ENCODE results near the gene MOSPD2.

The MOSPD2 gene

DNA sequence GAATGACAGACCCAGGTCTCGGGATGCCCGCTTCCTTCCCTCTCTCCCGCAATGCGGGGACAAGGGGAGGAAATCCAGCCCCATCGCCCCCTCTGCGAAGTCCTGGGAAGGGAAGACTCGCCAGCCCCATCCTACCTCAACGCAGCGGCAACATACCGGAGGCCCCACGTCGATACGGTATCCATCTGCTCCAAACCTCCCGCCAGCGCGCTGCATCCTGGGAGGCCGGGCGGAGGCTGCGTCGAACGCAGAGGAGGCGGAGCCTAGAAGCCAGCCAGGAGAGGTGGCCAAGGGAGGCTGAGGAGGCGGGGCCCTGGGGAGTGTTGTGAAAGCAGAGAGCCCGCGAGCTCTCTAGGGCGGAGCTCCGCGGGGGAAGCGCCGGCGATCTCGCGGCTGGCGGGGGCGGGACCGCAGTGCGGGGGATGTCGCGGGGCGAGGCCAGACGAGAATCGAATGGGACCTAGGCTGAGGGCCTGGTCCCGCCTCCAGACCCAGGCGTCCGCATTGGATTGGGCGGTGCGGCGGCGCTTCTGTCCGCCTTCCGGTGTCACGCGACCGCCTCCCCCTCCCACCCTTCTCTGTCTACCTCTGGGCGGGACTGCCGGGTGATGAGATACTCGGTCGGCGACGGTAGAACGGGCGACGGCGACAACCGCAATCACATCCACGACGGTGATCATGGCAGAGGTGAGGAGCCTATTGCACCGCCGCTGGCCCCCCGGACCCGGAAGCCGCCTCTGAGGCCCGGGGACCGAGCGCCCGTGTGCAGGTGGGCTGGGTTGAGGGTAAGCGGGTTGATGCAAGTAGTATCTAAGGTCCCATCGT is at the start of gene MOSPD2, which contains the start of gene FANCB:
TSS of gene MOSPD2 (plus strand) at position 571 of the 825 bp plus-strand sequence. CDS start at position 679, 108 bp downstream.
TSS of gene FANCB (minus strand) at position 219 of the 825 bp plus-strand sequence. CDS start 7,559 bp downstream, outside the sequence.
- DNase-seq: peak; percentile 69 to 92 (median 86)

- DNase-seq: no peak
Observed at GRCh38 chrX:14825851-14826250, 47.4 kb upstream of the MOSPD2 start.

DNA sequence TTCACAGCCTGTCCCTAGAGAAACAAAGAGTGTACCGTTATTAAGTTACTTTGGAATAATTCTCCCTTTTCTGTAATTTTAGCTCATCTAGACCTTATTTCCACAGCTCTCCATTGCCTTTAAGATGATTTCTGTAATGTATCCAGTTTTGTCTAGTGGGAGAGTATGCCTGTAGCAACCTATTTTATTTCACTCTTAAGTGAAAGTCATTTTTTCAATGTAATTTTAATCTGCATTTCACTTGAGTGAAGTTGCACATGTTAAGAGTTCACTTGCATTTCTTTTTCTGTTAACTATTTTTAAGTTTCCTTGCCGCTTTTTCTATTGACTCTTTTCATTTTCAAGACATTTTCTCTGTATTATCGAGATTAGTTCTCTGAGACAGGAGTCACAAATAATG is 46.9 kb upstream of the MOSPD2 start:
- DNase-seq: no peak

DNA sequence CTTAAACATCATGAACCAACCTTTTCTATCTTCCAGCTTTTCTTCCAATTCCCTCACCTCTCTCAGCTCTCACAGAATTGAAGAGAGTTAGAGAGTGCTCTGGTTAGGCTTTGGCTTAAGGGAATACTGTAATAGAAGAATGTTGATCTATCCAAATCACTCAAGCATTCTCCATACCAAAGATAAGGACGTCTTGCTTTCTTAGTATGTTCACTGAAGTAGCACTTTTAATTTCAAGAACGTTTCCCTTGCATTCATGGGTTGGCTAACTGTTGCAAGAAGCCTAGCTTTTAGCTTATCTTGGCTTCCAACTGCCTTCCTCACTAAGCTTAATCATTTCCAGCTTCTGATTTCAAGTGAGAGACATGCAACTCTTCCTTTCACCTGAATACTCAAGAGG is 43.6 kb upstream of the MOSPD2 start:
- no peak for DNase-seq

DNA sequence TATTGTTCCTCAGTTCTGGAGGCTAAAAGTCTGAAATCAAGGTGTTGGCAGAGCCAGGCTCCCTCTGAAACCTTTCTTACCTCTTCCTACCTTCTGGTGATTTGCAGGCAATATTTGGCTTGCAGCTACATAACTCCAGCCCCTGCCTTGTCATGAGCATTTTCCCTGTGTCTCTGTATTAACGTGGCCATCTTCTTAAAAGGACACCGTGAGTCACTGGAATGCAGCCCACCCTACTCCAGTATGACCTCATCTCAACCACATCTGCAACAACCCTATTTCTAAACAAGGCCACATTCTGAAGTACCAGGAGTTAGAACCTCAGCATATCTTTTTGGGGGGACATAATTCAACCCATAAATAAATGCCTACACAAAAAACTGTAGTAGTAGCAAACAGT is 41.1 kb upstream of the MOSPD2 start:
- DNase-seq: no peak

- no peak for DNase-seq
Observed at GRCh38 chrX:14832586-14832985, 40.6 kb upstream of the MOSPD2 start.

GRCh38 chrX:14837155-14837554 is 36.1 kb upstream of the MOSPD2 start:
- DNase-seq: no peak

- no peak for DNase-seq
Observed at GRCh38 chrX:14843666-14844065, 29.6 kb upstream of the MOSPD2 start.

DNA sequence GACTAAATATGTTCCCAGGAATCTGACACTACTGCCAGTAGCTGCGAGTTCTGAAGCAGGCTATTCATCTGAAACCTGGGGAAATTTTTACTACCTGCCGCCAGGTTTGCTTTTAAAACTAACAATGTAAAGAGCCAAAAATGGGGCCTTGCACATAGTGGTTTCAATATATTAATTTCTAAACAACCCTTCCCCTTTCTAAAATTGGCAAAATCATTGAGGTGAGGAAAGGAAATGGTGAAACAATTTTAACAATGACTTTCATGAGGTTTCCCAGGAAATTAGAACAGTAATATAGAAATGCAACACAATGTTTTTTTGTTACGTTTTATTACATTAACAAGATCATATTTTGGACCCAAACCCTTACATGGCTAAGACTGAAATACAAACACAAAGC is 21.7 kb upstream of the MOSPD2 start:
- no peak for DNase-seq

- no peak for DNase-seq
Observed at GRCh38 chrX:14864631-14865030, 8.6 kb upstream of the MOSPD2 start.

GRCh38 chrX:14865201-14865600 is 8.0 kb upstream of the MOSPD2 start:
- no peak for DNase-seq

GRCh38 chrX:14871767-14872166 is 1.5 kb upstream of the MOSPD2 start:
- no peak for DNase-seq

DNA sequence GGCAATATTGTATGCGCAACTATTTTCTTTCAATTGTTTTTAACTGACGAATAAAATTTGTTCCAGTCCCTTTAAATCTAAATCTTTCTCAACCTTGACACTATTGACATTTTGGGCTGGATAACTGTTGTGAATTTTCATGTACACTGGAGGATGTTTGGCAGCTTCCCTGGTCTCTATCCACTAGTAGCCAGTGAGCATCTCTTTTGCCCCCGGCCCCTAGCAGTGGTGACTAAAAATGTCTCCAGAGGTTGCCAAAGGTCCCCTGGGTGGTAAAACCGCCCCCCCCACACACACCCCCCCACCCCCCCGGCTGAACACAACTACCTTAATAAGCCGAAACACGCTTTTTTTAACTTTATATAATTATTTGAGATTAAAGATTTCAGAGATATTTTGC is 866 bp upstream of the MOSPD2 start:
- no peak for DNase-seq

DNA sequence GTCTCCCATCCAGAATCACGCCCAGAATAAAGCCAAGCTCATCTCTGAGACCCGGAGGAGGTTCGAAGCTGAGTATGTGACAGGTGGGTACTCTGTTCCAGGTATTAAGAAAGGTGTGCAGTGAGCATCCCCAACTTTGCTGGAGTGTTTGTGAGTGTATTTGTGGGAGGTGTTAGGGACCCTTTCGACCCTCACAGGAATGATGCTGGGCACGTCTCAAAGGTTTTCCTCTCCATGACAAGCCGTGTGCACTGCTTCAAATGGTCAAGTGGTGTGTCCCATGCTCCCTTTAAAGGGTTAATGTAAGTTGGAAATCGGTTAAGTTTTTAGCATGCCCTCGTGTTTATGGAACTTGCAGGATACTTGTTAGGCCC is 442 bp downstream of the MOSPD2 start:
- no peak for DNase-seq

- no peak for DNase-seq
Observed at GRCh38 chrX:14875624-14876023, 2.4 kb downstream of the MOSPD2 start.

DNA sequence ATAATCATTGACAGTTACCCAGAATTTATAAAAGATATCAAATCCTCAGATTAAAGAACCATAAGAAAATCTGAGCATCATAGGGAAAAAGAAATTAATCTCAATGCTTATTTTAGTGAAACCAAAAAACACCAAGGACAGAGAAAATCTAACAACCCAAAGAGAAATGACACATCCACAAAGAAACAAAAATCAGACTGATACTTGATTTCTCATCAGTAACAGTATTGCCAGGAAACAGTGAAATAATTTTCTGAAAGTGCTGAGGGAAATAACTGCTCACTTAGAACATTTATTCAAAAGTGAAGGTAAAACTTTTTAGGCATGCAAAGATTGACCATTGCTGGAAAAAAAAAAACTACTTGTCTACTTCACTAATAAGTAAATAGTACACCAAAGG is 10.6 kb downstream of the MOSPD2 start:
- DNase-seq: no peak

- DNase-seq: no peak
Observed at GRCh38 chrX:14884714-14885113, 11.5 kb downstream of the MOSPD2 start.

GRCh38 chrX:14886252-14886651 is 13.0 kb downstream of the MOSPD2 start:
- no peak for DNase-seq

DNA sequence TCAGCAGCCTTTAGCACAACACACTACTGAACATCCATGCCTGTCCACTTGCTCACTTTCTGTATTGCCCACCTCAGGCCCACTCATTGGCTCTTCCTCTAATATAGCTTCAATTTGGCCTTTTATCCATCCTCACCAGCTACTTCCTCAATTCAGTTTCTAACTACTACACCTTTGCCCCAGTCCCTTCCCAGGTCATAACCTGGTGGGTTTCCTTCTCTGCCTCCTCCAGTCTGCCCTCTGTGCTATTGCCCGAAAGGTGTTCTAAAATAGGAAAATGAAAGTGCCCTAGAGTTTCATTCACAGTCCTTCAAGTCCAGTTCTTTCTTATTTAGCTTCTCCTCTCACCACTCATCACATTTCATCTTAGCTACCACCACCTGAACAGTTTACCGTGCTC is 23.1 kb downstream of the MOSPD2 start:
- DNase-seq: no peak

DNA sequence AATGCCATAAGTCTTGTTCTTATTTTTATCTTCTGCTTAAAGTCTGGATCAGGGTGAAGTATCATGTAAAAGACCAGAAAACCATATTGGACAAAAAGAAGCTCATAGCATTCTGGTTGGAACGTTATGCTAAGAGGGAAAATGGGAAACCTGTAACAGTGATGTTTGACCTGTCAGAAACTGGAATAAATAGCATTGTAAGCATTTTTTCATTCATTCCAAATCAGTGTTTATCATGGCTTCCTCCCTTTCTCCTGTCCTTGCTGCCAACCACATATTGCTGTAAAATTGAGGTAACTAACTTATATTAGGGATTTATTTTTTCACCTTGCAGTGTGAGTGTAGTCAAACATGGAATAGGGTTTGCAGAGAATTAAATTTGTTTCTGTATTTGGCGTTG is 23.8 kb downstream of the MOSPD2 start:
- DNase-seq: no peak

DNA sequence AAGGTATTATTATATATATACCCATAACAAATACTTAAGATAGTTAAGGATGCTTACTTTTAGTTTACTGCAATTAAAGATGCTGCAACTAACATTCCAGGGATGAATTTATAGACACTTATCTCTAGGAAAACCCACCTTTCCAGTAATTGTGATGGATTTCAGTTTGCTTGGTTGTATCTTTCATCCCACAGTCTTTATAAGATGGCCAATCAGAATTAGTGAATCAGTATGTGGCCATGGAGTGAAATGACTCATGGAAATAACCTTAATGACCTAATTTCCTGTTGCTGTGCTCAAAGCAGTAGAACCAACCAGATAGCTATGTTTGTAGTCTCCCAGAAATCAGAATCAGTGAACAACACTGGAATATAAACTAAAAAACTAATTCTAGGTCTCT is 26.4 kb downstream of the MOSPD2 start:
- DNase-seq: no peak

DNA sequence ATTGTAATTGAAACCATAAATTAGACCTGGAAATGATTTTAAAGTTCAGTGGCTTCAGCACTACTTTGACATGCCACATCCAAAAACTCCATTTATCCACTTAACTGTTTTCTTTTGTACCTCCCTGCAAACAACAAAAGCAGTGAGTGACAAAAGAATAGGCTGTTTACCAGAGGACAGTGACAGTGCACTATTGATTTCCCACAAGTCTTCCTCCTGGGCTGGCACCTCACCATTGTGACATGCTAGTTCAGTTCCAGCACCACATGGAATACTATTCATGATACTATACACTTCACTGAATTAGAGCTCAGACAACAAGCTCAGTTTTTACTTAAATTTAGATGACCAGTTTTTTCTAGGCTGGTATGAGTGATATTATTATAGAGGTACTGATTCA is 29.3 kb downstream of the MOSPD2 start:
- no peak for DNase-seq

- DNase-seq: no peak
Observed at GRCh38 chrX:14903891-14904290, 30.7 kb downstream of the MOSPD2 start.

DNA sequence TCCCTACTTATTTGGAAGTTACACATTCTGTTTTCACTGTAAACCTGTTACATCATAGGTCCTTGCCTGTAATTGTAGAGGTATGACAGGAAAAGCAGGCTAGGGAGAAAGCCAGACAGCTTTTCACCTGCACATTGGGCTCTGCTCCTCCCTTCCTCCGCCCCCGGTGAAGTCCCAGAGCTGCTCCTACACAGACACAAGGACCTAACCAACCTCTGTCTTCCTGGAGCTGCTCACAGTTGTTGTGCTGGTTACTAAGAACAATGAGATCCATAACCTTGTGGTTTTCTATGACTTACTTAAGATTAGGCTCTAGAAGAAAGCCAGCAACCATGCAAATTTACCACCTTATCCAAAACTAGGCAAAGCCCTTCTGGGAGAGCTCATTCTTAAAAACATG is 40.0 kb downstream of the MOSPD2 start:
- no peak for DNase-seq

GRCh38 chrX:14915596-14915995 is 42.4 kb downstream of the MOSPD2 start:
- DNase-seq: no peak

Data from activated CD4-positive, CD25-positive, alpha-beta regulatory T cell (primary cell).